ENCODE measurements around the gene CD247. TPM values are rescaled to one million over a fixed set of nuclear protein-coding genes. Genes with fewer than 3 reads are reported as not detected.

CD247 gene
- total and polyA plus RNA-seq, 9 of the 15 experiments (the other 6 are each of a cell fraction or from before 2014, with no cell fraction given): 0.08 to 0.42 (median 0.28) TPM; not detected in 5

GRCh38 chr1:167499664-167500101, 18.6 kb downstream of the CD247 start:
- Histone ChIP-seq H3K27me3 (ENCODE audit: control insufficient read depth in 2 of 2, insufficient read depth in 2 of 2, low read length in 2 of 2) (peaks cover 87 to 88% of the 10 kb centered on the region in 2 experiments), H3K36me3 (ENCODE audit: control insufficient read depth, insufficient read depth, low read length) (no peaks in the 10 kb centered on the region), H3K79me2 (ENCODE audit: control insufficient read depth, insufficient read depth, low read length) (no peaks in the 10 kb centered on the region), H3K4me3 (no peak overlapping the region), H3K9me3 (replicated peaks; ENCODE audit: control insufficient read depth, insufficient read depth, low read depth, low read length) (no peaks in the 10 kb centered on the region), H3K9me1 (ENCODE audit: control insufficient read depth, insufficient read depth, low read length) (peaks cover 3% of the 10 kb centered on the region), H3K4me1 (replicated peaks in 1 of 2; ENCODE audit: control insufficient read depth in 2 of 2, insufficient read depth in 2 of 2, low read length in 2 of 2) (peaks cover 0 to 6% of the 10 kb centered on the region in 2 experiments; a peak in 1 of 5 replicates), H4K20me1 (replicated peaks; ENCODE audit: control insufficient read depth, insufficient read depth, low read length) (0 out of 2 replicates have a peak, but pooled peaks cover 3% of the 10 kb centered on the region), H3K27ac (ENCODE audit: extremely low read depth, low read depth, low read length) (no peak overlapping the region), H3K4me2 (ENCODE audit: insufficient read depth, low read length) (no peak overlapping the region), H2AFZ (ENCODE audit: low read depth, low read length) (no peak overlapping the region), H3K9ac (ENCODE audit: insufficient read depth in 1 of 2, low read depth in 2 of 2, low read length in 2 of 2) (no peak overlapping the region)
- ChIA-PET POLR2A (interaction anchor here (0.6 to 1.4 kb wide), 4 partner anchors 10 to 58 kb away, joined by 3 to 5 read pairs (median 4); partner anchors contain the start of gene CREG1), CTCF (ENCODE audit: low intra/inter-chr PET ratio) (no interaction called here)
- intact Hi-C loops (cut with micrococcal nuclease): no loop called here
- FAIRE-seq: no peak
- no peak for ATAC-seq
- BruUV-seq (replicated peaks): no TSS peak
- in situ Hi-C loops (cut with MboI): no loop called here
- no peak for DNase-seq (ENCODE audit: extremely low read depth in 1 of 4, low spot score in 3 of 4)
- WGBS (ENCODE audit: insufficient coverage, low coverage, missing lambda C conversion rate): 4% methylated on average over 3 of the region's 3 CpGs
- TF ChIP-seq NCOA6 (IDR thresholded peaks at IDR 0.05): no peak
- TF ChIP-seq TEAD4 (IDR thresholded peaks at IDR 0.05; ENCODE audit: low read length): no peak
- no peak for TF ChIP-seq TEAD4 (CRISPR knock-in tag; IDR thresholded peaks at IDR 0.05; ENCODE audit: borderline replicate concordance)
- no peak for TF ChIP-seq PATZ1 (CRISPR knock-in tag; IDR thresholded peaks at IDR 0.05; ENCODE audit: borderline replicate concordance)
- no peak for TF ChIP-seq HMGN3 (IDR thresholded peaks at IDR 0.05; ENCODE audit: borderline replicate concordance, extremely low read depth, insufficient read length, low read depth, low read length)
- no peak for TF ChIP-seq TAF1 (IDR thresholded peaks at IDR 0.05; ENCODE audit: control insufficient read depth, extremely low read depth, insufficient read depth, low read length, severe bottlenecking)
- TF ChIP-seq TFAP4 (CRISPR knock-in tag; IDR thresholded peaks at IDR 0.05; ENCODE audit: borderline replicate concordance): no peak
- TF ChIP-seq CAMTA2 (CRISPR knock-in tag; conservative IDR thresholded peaks at IDR 0.05): no peak
- TF ChIP-seq TAF15 (IDR thresholded peaks at IDR 0.05; ENCODE audit: low read depth, low read length): no peak
